Measurements from ENCODE around the gene EEF1AKMT4.

- TF ChIP-seq POLR2A (IDR thresholded peaks at IDR 0.05; ENCODE audit: low read depth) (no peak), CTCF (IDR thresholded peaks at IDR 0.05) (no peak)
These were observed 25.5 kb upstream of the EEF1AKMT4 start for GRCh38 chr3:184223946-184224345.
